GM21515 (cell line): ENCODE results near the gene RAP1A.
"Not testable (repeated sequence)": the region's sequence is repeated elsewhere in the genome, so short reads cannot be mapped to it uniquely, and the experiment has no call there.

Source experiments
- ATAC-seq: cut with Tn5 transposase; IDR thresholded peaks from one replicate; pipeline ENCODE4 v1.9.1; 2021; ENCODE audit not compliant: unreplicated experiment

Gene RAP1A

DNA sequence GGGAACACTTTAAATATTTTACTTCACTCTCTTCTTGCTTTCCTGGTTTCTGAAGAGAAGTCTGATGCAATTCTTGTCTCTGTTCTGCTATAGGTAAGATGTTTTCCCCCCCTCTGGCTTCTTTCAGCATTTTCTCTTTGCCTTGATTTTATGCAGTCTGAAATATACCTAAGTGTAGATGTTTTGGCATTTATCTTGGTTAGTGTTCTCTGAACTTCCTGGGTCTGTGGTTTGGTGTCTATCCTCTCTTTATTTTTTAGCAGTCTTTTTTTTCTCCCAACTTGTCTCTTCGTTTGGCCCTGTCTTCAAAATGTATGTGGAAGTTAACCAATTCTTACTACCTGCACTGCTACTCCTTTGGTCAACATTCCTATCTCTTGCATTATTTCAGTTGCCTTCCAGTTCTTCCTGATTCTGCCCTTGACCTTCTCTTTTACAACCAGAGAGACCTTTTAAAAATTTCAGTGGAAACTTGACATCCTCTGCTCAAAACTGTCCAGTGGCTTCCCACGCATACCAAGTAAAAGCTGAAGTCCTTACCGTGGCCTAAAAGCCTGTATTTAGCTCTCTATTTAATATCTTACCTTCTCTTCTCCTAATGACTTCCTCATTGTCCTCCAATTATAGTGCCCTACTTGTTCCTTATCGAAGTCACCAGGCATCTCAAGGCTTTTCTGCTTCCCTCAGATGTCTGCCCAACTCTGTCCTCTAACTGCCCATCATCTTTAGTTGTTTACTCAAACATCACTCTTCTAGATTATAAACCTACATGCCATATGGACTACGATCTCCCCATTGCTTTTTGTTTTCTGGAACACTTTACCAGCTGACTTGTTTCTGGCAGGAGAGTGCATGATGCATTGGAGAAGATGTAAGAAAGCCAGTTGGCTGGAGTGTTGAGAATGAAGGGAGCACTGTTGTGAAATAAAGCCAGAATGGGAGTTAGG is 40.9 kb downstream of the RAP1A start:
- no peak for ATAC-seq

DNA sequence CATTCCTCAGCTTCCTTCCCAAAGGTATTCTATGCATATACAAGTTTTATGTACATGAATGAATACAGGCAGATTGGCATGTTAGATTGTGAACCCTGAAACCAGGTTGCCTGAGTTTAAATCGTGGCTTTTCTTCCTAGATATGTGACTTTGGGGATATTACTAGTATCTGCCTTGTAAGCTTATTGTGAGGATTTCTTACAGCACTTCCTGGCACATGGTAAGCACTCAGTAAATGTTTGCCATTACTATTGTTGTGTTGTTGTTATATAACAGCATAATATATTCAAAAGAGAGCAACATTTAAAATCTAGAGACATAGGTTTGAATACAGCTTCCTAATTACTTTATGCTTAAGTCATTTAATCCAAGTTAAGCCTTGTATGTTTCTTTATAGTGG is 45.1 kb downstream of the RAP1A start:
- ATAC-seq = no peak

DNA sequence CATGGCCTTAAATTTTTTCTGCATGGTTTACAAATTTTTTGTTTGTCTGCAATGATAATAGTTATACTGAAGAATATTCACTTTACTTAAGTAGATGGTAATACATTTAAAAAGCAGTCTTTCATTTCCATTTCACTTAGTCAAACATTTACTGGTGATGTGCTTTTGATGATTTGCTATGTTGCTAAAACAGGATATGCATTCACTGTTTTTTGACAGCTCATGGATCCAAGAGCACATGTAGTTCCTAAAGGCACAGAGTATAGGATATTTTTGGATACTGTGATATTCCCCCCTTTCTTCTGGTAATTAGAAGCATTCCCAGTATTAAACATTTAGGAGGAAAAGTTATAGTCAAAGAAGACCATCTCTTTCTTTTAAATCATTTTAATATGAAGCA is 45.9 kb downstream of the RAP1A start:
- ATAC-seq = no peak

DNA sequence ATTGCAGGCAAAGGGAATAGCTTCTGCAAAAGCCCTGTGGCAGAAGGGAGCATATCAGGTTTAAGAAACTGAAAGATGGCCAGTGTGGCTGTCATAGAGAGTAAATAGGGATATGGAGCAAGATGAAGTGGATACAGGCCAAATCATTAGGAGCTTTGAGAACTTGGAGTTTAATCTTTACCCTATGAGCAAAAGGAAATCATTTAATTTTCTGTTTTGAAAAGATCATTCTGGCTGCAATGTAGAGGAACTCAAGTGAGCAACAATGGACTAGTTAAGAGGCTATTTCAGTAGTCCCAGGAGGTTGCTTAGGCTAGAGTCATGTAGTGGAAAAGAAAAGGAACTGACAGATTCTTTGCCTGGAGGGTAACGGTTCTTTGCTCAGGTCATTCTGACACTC is 47.2 kb downstream of the RAP1A start:
- ATAC-seq = no peak

DNA sequence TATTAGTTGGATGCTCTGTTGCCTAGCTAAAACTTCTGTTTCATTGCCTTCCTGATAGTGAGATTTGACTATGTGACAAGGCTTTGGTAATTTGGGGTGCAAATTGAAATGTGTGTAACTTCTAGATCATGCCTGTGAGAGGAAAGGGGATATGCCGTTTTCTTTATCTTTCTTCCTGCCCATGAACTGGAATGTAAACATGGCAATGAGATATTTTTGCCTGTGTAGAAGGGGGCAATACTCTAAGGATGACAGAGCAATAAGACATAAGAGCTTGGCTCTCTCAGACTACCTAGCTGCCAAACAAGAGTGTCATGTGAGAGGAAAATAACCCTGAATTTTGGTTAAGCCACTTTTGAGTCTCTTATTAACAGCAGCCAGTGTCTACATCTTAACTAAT is 49.7 kb downstream of the RAP1A start:
- ATAC-seq = no peak

DNA sequence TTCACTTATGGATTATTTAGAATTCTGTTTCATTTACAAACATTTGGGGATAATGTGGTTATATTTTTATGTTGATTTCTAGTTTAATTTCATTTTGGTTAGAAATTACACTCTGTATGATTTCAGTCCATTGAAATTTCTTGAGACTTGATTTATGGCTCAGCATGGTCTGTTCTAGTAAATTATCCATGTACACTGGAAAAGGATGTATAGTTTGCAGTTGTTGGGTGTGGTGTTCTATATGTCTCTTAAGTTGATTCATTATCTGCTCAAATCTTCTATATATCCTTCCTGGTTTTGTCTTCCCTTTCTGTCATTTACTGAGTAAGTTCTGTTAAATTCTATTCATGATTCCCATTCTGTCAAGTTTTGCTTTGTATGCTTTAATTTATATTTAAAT is 52.3 kb downstream of the RAP1A start:
- no peak for ATAC-seq

DNA sequence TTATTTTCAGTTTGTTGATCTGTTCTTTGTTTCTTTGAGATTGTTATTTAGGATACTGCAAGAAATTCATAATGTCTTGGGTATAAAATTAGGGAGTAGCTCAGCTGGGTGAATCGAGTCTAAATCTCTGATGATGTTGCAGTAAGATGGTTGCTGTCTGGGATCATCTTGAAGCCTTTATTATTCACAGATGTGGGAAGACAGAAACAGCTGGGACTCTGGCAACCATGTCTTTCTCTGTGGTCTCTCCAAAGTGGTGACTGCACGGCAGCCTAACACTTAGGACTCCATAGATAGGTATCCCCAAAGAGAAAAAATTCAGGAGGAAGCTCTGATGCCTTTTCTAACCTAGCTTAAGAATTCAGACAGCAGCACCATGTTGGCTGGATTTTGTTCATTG is 52.7 kb downstream of the RAP1A start:
- ATAC-seq = no peak

DNA sequence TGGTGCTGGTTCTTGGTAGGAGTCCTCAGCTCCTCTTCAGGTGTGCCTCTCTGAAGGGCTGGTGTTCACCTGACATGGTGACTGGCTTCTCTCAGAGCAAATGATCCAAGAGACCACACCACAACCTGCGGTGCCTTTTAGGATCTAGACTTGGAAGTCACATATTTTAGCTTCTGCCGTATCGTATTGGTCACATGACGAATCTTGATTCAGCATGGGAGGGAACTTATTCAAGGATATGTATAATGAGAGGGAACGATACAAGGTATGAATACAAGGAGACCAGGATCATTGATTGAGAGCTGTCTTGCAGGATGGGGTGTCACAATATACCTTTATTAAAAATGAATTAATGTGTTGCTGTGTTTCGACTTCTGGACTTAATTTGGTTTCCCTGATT is 58.0 kb downstream of the RAP1A start:
- no peak for ATAC-seq

DNA sequence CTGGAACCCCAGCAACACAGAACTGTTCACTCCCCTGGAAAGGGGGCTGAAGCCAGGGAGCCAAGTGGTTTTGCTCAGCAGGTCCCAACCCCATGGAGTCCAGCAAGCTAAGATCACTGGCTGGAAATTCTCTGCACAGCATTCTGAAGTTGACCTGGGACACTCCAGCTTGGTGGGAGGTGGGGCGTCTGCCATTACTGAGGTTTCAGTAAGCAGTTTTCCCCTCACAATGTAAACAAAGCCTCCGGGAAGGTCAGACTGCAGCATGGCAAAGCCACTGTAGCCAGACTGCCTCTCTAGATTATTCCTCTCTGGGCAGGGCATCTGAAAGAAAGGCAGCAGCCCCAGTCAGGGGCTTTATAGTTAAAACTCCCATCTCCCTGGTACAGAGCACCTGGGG is 60.0 kb downstream of the RAP1A start:
- no peak for ATAC-seq

DNA sequence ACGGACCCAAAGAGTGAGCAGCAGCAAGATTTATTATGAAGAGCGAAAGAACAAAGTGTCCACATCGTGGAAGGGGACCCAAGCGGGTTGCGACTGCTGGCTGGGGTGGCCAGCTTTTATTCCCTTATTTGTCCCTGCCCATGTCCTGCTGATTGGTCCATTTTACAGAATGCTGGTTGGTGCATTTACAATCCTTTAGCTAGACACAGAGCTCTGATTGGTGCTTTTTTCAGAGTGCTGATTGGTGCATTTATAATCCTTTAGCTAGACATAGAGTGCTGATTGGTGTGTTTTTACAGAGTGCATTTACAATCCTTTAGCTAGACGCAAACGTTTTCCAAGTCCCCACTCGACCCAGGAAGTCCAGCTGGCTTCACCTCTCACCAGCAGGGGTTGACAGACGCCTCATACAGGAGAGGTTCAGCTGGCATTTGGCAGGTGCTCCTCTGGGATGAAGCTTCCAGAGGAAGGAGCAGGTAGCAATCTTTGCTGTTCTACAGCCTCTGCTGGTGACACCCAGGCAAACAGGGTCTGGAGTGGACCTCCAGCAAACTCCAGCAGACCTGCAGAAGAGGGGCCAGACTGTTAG is 60.7 kb downstream of the RAP1A start:
- not testable (repeated sequence) for ATAC-seq

DNA sequence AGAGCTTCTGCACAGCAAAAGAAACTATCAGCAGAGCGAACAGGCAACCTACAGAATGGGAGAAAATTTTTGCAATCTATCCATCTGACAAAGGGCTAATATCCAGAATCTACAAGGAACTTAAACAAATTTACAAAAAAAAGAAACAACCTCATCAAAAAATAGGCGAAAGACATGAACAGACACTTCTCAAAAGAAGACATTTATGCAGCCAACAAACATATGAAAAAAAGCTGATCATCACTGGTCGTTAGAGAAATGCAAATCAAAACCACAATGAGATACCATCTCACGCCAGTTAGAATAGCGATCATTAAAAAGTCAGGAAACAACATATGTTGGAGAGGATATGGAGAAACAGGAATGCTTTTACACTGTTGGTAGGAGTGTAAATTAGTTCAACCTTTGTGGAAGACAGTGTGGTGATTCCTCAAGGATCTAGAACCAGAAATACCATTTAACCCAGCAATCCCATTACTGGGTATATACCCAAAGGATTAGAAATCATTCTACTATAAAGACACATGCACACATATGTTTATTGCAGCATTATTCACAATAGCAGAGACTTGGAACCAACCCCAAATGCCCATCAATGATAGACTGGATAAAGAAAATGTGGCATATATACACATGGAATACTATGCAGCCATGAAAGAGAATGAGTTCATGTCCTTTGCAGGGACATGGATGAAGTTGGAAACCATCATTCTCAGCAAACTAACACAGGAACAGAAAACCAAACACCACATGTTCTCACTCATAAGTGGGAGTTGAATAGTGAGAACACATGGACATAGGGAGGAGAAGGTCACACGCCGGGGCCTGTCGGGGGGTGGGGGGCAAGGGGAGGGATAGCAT is 65.9 kb downstream of the RAP1A start:
- ATAC-seq = not testable (repeated sequence)

DNA sequence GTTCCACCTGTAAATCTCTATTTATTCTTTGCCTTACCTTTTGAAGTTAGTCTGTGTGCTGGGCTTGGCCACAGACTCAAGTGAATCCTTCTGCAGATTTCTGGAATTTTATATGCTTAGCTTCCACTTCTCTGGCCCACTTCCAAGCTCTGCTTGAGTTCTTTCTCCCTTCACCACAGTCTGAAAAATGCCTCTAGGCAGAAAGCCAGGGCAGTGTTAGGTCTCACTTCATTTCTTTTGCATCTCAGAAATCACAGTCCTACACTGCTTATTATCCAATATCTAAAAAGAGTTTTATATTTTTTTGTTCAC is 70.7 kb downstream of the RAP1A start:
- ATAC-seq = no peak

DNA sequence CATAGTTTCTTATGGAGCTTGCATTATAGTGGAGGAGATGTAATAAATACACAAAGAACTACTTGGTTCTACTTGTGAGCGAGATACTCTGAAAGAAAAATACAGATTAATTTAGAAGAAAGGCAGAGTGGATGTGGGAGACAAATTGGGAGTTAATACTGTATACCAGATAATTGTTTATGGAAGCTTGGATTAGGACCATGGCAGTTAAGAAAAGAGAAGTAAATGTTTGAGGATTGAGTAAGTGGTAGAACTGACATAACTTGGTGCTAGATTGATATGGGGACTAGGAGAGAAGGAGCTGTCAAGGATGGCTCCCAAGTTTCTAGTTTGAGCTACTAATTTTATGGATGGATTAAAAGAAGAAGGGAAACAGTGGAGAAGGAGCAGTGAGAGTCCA is 72.3 kb downstream of the RAP1A start:
- no peak for ATAC-seq

DNA sequence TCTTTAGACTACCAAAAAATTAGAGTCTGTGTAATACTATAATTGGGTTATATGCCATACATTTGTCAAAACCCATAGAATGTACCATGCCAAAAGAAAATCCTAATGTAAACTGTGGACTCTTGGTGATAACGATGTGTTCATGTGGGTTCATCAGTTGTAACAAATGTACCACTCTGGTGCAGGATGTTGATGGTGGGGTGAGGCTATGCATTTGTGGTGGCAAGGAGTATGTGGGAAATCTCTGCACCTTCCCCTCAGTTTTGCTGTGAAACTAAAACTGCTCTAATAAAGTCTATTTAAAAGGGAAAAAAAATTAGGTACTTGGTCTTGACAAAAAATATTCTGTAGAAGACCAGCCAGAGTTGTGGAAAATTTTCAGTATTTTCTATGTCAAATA is 76.2 kb downstream of the RAP1A start:
- ATAC-seq = no peak

DNA sequence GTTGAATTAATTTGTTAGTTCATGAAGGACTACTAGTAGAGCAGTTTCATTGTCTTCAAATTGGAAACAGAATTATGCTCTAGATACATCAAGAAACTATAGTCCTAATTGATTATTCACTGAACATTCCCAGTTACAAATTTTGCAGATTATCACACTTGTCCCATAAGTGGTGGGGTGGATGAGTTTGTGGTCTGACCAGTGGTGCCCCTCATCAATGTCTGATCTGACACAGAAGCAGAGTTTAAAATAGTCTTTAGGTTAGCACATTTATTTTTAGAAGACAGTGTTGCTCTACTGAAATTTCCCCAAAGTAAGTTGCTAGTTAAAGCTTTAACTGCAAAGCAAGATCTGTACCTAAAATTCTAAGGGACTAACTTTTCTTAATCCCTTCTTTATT is 76.7 kb downstream of the RAP1A start:
- no peak for ATAC-seq

DNA sequence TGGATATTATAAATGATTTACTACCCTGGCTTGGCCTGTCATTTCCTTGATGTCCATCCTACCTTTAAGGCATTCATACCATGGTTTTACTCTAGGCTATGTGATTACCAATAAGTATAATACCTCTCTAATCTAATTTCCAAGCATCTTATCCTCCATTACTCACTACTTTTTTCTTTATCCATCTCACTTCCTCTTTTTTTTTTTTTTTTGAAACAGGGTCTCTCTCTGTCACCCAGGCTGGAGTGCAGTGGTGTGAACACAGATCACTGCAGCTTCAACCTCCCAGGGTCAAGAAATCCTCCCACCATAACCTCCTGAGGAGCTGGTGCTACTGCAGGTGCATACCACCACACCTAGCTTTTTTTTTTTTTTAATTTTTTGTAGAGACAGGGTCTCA is 79.7 kb downstream of the RAP1A start:
- no peak for ATAC-seq

DNA sequence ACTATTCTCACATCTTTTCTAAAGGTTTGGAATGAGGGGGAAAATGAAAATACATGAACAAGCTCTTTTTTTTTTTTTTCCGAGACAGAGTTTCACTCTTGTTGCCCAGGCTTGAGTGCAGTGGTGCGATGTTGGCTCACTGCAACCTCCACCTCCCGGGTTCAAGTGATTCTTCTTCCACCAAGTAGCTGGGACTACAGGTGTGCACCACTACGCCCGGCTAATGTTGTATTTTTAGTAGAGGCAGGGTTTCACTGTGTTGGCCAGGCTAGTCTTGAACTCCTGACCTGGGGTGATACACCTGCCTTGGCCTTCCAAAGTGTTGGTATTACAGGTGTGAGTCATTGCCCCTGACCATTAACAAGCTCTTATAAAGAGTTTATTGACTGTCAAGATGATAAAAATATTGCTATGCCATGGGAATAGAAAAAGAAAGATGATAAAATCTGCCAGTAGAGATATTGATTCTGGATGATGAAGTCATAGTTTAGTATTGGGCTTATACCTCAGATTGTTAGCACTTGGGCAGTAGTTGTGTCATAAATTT is 83.0 kb downstream of the RAP1A start:
- ATAC-seq = no peak

DNA sequence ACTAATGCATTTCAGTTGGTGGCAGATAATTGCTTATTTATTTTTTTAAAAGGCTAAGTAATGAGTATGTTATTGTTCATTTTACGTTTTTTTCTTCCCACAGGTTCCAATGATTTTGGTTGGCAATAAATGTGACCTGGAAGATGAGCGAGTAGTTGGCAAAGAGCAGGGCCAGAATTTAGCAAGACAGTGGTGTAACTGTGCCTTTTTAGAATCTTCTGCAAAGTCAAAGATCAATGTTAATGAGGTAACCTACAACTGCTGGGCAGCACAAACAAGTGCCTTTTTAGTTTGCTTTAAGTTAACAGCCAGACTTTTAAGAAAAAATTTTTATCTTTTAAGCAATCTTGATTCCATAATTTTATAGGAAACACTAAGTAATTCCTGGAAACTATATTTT is 84.7 kb downstream of the RAP1A start:
- no peak for ATAC-seq

DNA sequence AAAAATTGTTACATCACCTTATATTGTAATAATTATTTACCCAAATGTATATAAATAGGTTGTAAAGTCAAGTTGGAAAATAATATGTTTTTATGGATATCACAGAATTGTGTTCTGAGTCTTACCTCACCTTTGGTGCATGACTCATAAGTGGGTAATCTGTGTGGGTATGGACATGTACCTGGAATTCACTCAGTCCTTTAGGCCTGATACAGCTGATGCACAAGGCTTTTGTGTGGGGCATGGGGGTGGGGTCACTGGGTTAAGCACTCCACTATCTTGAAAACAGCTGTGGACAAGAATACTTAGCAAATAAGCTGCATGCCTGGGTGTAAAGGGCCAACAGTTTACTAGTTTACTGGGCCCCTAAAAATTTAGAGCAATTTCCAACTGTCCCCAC is 85.2 kb downstream of the RAP1A start:
- no peak for ATAC-seq

DNA sequence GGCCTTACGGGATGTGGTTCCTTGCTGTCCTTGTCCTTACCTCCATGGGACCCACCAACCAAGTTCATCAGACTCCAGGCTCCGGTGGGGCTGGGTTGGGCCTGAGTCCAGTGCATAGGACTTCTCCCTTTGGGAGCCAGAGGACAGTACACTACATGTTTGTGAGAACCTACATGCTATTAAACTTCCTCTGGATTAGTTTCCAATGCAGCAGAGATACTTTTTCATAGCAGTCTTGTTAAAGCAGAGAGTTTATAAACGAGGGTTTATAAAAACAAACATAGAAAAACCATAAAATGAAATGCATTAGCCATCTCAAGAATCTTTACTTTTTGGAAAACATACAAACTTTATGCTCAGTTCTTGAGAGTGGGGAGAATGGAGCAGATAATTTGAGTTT is 86.3 kb downstream of the RAP1A start:
- no peak for ATAC-seq

DNA sequence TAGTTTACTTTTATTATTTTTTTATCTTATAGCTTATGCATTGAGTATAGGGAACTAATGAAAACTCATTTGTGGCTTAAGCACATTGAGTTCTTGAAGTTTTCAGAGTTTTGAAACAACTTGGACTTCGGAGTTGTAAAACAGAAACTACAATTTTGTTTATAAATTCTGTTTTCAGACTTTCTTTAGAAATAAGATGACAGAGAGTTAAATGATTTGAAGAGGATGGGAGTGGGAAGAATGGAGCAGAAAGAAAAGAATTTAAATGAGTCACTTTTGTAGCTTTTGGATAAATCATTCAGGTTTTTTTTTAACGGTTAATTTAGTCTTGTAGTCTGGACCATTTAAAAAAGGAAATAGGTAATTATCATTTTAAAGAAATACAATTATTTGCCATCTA is 87.3 kb downstream of the RAP1A start:
- no peak for ATAC-seq

DNA sequence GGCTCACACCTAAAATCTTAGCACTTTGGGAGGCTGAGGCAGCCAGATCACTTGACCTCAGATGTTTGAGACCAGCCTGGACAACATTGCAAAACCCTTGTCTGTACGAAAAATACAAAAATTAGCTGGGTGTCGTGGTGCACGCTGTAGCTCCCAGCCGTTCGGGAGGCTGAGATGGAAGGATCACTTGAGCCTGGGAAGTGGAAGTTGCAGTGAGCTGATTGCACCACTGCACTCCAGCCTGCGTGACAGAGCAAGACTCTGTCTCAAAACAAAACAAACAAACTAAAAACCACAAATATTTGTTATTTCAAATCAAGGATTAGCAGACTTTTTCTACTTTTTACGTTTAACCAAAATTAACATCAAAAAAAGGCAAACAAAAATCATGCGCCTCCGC is 88.3 kb downstream of the RAP1A start:
- ATAC-seq = no peak
